HepG2 (cell line): ENCODE measurements around the gene SYN1. TPM values are rescaled to one million over a fixed set of nuclear protein-coding genes. Genes with fewer than 3 reads are reported as not detected.
"Not testable (repeated sequence)": the region's sequence is repeated elsewhere in the genome, so short reads cannot be mapped to it uniquely, and the experiment has no call there.

Experiments
- ATAC-seq: fragments of 200-7000 bp; cut with Tn5 transposase; 3 replicates; pipeline ENCODE4 v1.9.1; 2020; ENCODE audit warnings: mild to moderate bottlenecking, moderate library complexity
- BruUV-seq: library from RNA; stranded (reverse); fragments of 400-500 nt; replicated peaks from 2 replicates; lab custom pipeline; 2021; lab: Mats Ljungman, UMichigan
- CTCF ChIA-PET: fragments of 300-600 bp; formaldehyde crosslinking; extraction: SDS; loops from one replicate; lab custom pipeline; 2021; ENCODE audit warnings: low total read pairs, inconsistent platforms, low intra/inter-chr PET ratio; lab: Yijun Ruan, JAX
- POLR2A ChIA-PET: fragments of 350-600 bp; sonication (Branson Sonifier 250); formaldehyde crosslinking; loops from one replicate; lab custom pipeline; 2020; ENCODE audit warnings: antibody characterized with exemption, inconsistent platforms; lab: Yijun Ruan, JAX
- DNase-seq: peaks from one replicate; pipeline ENCODE4 v3.0.0-alpha.2; 2015; ENCODE audit warnings: low spot score
- FAIRE-seq: peaks from 3 replicates; lab custom pipeline; 2011; peaks lifted over from hg19 to GRCh38; lab: Jason Lieb, UNC
- H2AFZ ChIP-seq: one replicate; pipeline ENCODE4 v1.6.1; 2011; ENCODE audit warnings: low read length, inconsistent platforms
- H3K27ac ChIP-seq: fragments of 300-600 bp; 3 replicates; pipeline ENCODE4 v1.8.0; 2011; ENCODE audit warnings: mixed run types, mild to moderate bottlenecking, mixed read lengths, low read length, inconsistent platforms; ENCODE audit not compliant: insufficient read depth; ENCODE audit errors: extremely low read length
- H3K27me3 ChIP-seq, 2 experiments: fragments of 200-600 bp in 1 of 2; 2 replicates in 1 of 2; 3 replicates in 1 of 2; pipeline versions ENCODE4 v1.6.0 to v1.8.0; 2011; ENCODE audit warnings: low read length in 2 of 2, mild to moderate bottlenecking in 2 of 2, moderate library complexity in 2 of 2, inconsistent platforms in 1 of 2; ENCODE audit not compliant: insufficient read depth in 2 of 2, control insufficient read depth in 1 of 2
- H3K36me3 ChIP-seq, 2 experiments: fragments of 200-600 bp in 1 of 2; replicated peaks in 1 of 2; 2 replicates in 1 of 2; 3 replicates in 1 of 2; pipeline versions ENCODE4 v1.5.1 to v1.8.0; 2011; ENCODE audit warnings: low read length in 2 of 2, inconsistent platforms in 1 of 2; ENCODE audit not compliant: insufficient read depth in 2 of 2, control insufficient read depth in 1 of 2
- H3K4me1 ChIP-seq: 2 replicates; pipeline ENCODE4 v1.5.1; 2012; ENCODE audit warnings: low read length, inconsistent platforms; ENCODE audit not compliant: insufficient read depth
- H3K4me2 ChIP-seq: 2 replicates; pipeline ENCODE4 v1.6.0; 2011; ENCODE audit warnings: low read depth, low read length, inconsistent platforms
- H3K4me3 ChIP-seq, 3 experiments: fragments of 200-600 bp in 1 of 3; sonication (generic), shearing (Covaris generic) in 1 of 3; replicated peaks in 1 of 3; 2 replicates each; pipeline ENCODE4 v1.5.1; 2011 to 2016; ENCODE audit warnings: low read length in 3 of 3, inconsistent platforms in 2 of 3, low read depth in 2 of 3, mild to moderate bottlenecking in 2 of 3, control low read depth in 1 of 3, mixed read lengths in 1 of 3; ENCODE audit not compliant: insufficient read depth in 1 of 3
- H3K79me2 ChIP-seq: one replicate; pipeline ENCODE4 v1.6.1; 2011; ENCODE audit warnings: low read length, inconsistent platforms; ENCODE audit not compliant: insufficient read depth
- H3K9ac ChIP-seq: 2 replicates; pipeline ENCODE4 v1.6.0; 2011; ENCODE audit warnings: mild to moderate bottlenecking, low read depth, low read length, inconsistent platforms; ENCODE audit not compliant: insufficient read depth
- H3K9me3 ChIP-seq: 2 replicates; pipeline ENCODE4 v1.5.1; 2012; ENCODE audit warnings: mild to moderate bottlenecking, low read length
- H4K20me1 ChIP-seq: 2 replicates; pipeline ENCODE4 v1.6.0; 2011; ENCODE audit warnings: inconsistent platforms, mild to moderate bottlenecking, low read length, moderate library complexity; ENCODE audit not compliant: insufficient read depth
- CC2D1A ChIP-seq: sonication (generic); formaldehyde crosslinking; IDR thresholded peaks from 2 replicates; pipeline ENCODE4 v1.8.1; 2023; ENCODE audit warnings: mild to moderate bottlenecking, missing genetic modification reagents
- DNMT3B ChIP-seq: conservative IDR thresholded peaks from 2 replicates; pipeline ENCODE4 v1.6.1; 2016; ENCODE audit warnings: missing biosample characterization, control low read depth
- MED13 ChIP-seq: sonication (generic); formaldehyde crosslinking; IDR thresholded peaks from 2 replicates; pipeline ENCODE4 v1.5.0; 2020; ENCODE audit warnings: missing genetic modification reagents
- POLR2A ChIP-seq, 2 experiments: IDR thresholded peaks; 2 replicates each; pipeline ENCODE4 v1.6.1; 2011; ENCODE audit warnings: low read depth in 2 of 2, low read length in 2 of 2, mild to moderate bottlenecking in 1 of 2, moderate library complexity in 1 of 2; ENCODE audit not compliant: insufficient read depth in 1 of 2
- TBL1XR1 ChIP-seq: fragments of 150-350 bp; IDR thresholded peaks from 2 replicates; pipeline ENCODE4 v1.6.1; 2014; ENCODE audit warnings: borderline replicate concordance, low read length; ENCODE audit not compliant: partially characterized antibody
- ZFP36 ChIP-seq: fragments of 150-350 bp; IDR thresholded peaks from 2 replicates; pipeline ENCODE4 v1.6.1; 2018; ENCODE audit warnings: borderline replicate concordance, low read length, low read depth; ENCODE audit not compliant: partially characterized antibody
- ZGPAT ChIP-seq: IDR thresholded peaks from 2 replicates; pipeline ENCODE4 v1.6.1; 2016; ENCODE audit warnings: mild to moderate bottlenecking
- ZMAT3 ChIP-seq: sonication (generic); formaldehyde crosslinking; conservative IDR thresholded peaks from 2 replicates; pipeline ENCODE4 v1.7.0; 2021; ENCODE audit warnings: missing genetic modification reagents
- ZNF337 ChIP-seq: sonication (generic); formaldehyde crosslinking; IDR thresholded peaks from 2 replicates; pipeline ENCODE4 v1.5.1; 2020; ENCODE audit warnings: missing genetic modification reagents, low read depth, mild to moderate bottlenecking, borderline replicate concordance
- ZNF354B ChIP-seq: sonication (generic); formaldehyde crosslinking; IDR thresholded peaks from 2 replicates; pipeline ENCODE4 v1.8.0; 2022; ENCODE audit warnings: mild to moderate bottlenecking, missing genetic modification reagents
- ZNF567 ChIP-seq: sonication (generic); formaldehyde crosslinking; IDR thresholded peaks from 2 replicates; pipeline ENCODE4 v1.8.1; 2023; ENCODE audit warnings: mild to moderate bottlenecking, missing genetic modification reagents, borderline replicate concordance
- ZNF644 ChIP-seq: IDR thresholded peaks from 2 replicates; pipeline ENCODE4 v1.6.1; 2016; ENCODE audit warnings: low read depth
- ZNF775 ChIP-seq: sonication (generic); formaldehyde crosslinking; IDR thresholded peaks from 2 replicates; pipeline ENCODE4 v1.4.0; 2020; ENCODE audit warnings: missing genetic modification reagents, mild to moderate bottlenecking, moderate library complexity, borderline replicate concordance
- WGBS: methylation state at CpG from one replicate; pipeline ENCODE4 v1.1.6; 2017; ENCODE audit warnings: low lambda C conversion rate; 5-methylcytosine and 5-hydroxymethylcytosine counted together
- in situ Hi-C: cut with HindIII; loops from 2 replicates; pipeline ENCODE4 v1.10.0; 2017; ENCODE audit warnings: low pct_unique_long_range_greater_than_20kb; ENCODE audit not compliant: extremely low pct_ligation_motif_present
- intact Hi-C: fragments of 100-400 bp; cut with micrococcal nuclease; formaldehyde crosslinking; loops from one replicate; pipeline ENCODE4 v1.10.0; 2022; ENCODE audit not compliant: unreplicated experiment
- polyA plus RNA-seq, 8 experiments: library from polyadenylated mRNA; depleted of rRNA in 3 of 8; stranded (reverse) in 7 of 8; unstranded in 1 of 8; fragments of >200 nt; fragmentation: Illumina TruSeq in 4 of 8; extraction: Trizol in 4 of 8; gene quantifications; 2 replicates each; pipeline versions ENCODE4 v1.2.1 to v1.2.3, GENCODE V29; 2011 to 2016; ENCODE audit warnings: low read depth in 4 of 8, missing spikeins in 1 of 8, mixed read lengths in 1 of 8; ENCODE audit not compliant: insufficient read depth in 1 of 8
- total RNA-seq, 5 experiments: library from RNA; depleted of rRNA; stranded (reverse); fragments of >200 nt; fragmentation: Illumina TruSeq; extraction: Trizol; gene quantifications; 2 replicates each; pipeline ENCODE4 v1.2.3, GENCODE V29; 2016; ENCODE audit warnings: low read depth in 1 of 5

SYN1 gene
- total and polyA plus RNA-seq, 2 of the 13 experiments (the other 11 are each of a cell fraction or from before 2014, with no cell fraction given): not detected

DNA sequence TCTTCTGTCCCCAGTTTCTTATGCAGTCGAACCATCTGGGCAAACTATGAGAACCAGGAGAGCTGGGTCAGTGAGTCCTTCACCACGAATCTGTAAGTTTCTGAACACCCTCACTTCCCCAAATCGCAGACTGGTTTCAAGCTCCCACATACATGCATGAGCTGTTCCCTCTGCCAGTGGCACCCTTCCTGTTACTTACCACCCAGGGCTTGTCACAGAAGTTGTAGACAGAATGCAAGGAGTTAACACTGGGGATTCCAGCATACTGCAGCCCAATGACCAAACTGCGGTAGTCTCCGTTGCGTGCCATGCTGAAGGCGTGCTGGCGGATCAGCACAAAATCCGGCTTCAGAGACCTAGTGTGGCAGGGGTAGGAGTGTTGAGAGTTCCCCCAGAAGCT lies 14.6 kb downstream of the SYN1 start:
- Histone ChIP-seq H3K4me3 (no peak overlapping the region), H3K79me2 (no peaks in the 10 kb centered on the region), H3K4me1 (no peaks in the 10 kb centered on the region), H3K4me2 (no peak overlapping the region), H4K20me1 (no peaks in the 10 kb centered on the region), H2AFZ (no peak overlapping the region), H3K36me3 (no peaks in the 10 kb centered on the region), H3K27ac (no peak overlapping the region), H3K27me3 (no peaks in the 10 kb centered on the region), H3K9ac (no peak overlapping the region), H3K9me3 (no peaks in the 10 kb centered on the region)
- 47% methylated on average over 3 of the region's 9 CpGs for WGBS
- intact Hi-C loops (no loop called here), in situ Hi-C loops (no loop called here)
- TF ChIP-seq ZNF354B (CRISPR knock-in tag) (no peak), POLR2A (IDR thresholded peaks at IDR 0.05; ENCODE audit: insufficient read depth in 1 of 2, low read depth in 2 of 2, low read length in 2 of 2) (no peak), ZNF337 (no peak), MED13 (CRISPR knock-in tag) (no peak), ZNF567 (no peak), ZNF644 (CRISPR knock-in tag) (no peak), ZFP36 (no peak), DNMT3B (CRISPR knock-in tag) (no peak), ZMAT3 (CRISPR knock-in tag) (no peak), ZNF775 (CRISPR knock-in tag) (no peak), CC2D1A (CRISPR knock-in tag) (no peak), TBL1XR1 (no peak), ZGPAT (CRISPR knock-in tag) (no peak)
- ATAC-seq: no peak
- FAIRE-seq: no peak
- DNase-seq: no peak
- ChIA-PET CTCF (no interaction called here), POLR2A (no interaction called here)
- no TSS peak for BruUV-seq

- BruUV-seq, H3K27me3 ChIP-seq, H3K4me2 ChIP-seq, H3K27ac ChIP-seq, DNase-seq, H3K36me3 ChIP-seq, H3K9me3 ChIP-seq, FAIRE-seq, H3K79me2 ChIP-seq, H3K4me1 ChIP-seq, in situ Hi-C loops, POLR2A ChIA-PET, H4K20me1 ChIP-seq, ATAC-seq, H3K9ac ChIP-seq, CTCF ChIA-PET, H3K4me3 ChIP-seq, intact Hi-C loops, H2AFZ ChIP-seq: not testable (repeated sequence)
- WGBS: 31% methylated on average over 4 of the region's 4 CpGs
Measured at GRCh38 chrX:47603125-47603524, 16.5 kb downstream of the SYN1 start.
